Left ventricle myocardium inferior (tissue), 1 donor: Measurements from ENCODE around the gene CAMK2G. TPM values are rescaled to one million over a fixed set of nuclear protein-coding genes. Genes with fewer than 3 reads are reported as not detected.

Experiments
- DNase-seq: peaks from one replicate; pipeline ENCODE4 v3.0.0-alpha.2; 2020
- H3K27ac ChIP-seq: fragments of 200-600 bp; replicated peaks from 2 replicates; pipeline ENCODE4 v1.8.0; 2021
- H3K27me3 ChIP-seq: fragments of 200-600 bp; 2 replicates; pipeline ENCODE4 v1.8.0; 2021; ENCODE audit warnings: low read depth
- H3K36me3 ChIP-seq: fragments of 200-600 bp; 2 replicates; pipeline ENCODE4 v1.8.0; 2021
- H3K4me1 ChIP-seq: fragments of 200-600 bp; 2 replicates; pipeline ENCODE4 v1.8.0; 2021
- H3K4me3 ChIP-seq: fragments of 200-600 bp; 2 replicates; pipeline ENCODE4 v1.8.0; 2021; ENCODE audit warnings: mild to moderate bottlenecking, moderate library complexity
- H3K9me3 ChIP-seq: fragments of 200-600 bp; replicated peaks from 2 replicates; pipeline ENCODE4 v1.8.0; 2021
- intact Hi-C: fragments of 100-400 bp; cut with micrococcal nuclease; formaldehyde crosslinking; loops from one replicate; pipeline ENCODE4 v1.11.0; 2022
- total RNA-seq: library from RNA; stranded (reverse); fragmentation: NEBNext Ultra II Directional; extraction: Animal tissue kit (Norgen Biotek cat#: 25700); gene quantifications from one replicate; pipeline ENCODE4 v1.2.1, GENCODE V29; 2021
- TF ChIP-seq, protein P1 (sequence below): fragments of 200-600 bp; IDR thresholded peaks from 2 replicates; pipeline ENCODE4 v1.8.0; 2021; ENCODE audit warnings: antibody characterized with exemption, mild to moderate bottlenecking, borderline replicate concordance
- donor health status: DM: no; HTN: yes; CAD: no; lungs with severe emphysema.

Gene CAMK2G
- total RNA-seq, 1 donor from 2014 or later = 12.5 TPM

DNA sequence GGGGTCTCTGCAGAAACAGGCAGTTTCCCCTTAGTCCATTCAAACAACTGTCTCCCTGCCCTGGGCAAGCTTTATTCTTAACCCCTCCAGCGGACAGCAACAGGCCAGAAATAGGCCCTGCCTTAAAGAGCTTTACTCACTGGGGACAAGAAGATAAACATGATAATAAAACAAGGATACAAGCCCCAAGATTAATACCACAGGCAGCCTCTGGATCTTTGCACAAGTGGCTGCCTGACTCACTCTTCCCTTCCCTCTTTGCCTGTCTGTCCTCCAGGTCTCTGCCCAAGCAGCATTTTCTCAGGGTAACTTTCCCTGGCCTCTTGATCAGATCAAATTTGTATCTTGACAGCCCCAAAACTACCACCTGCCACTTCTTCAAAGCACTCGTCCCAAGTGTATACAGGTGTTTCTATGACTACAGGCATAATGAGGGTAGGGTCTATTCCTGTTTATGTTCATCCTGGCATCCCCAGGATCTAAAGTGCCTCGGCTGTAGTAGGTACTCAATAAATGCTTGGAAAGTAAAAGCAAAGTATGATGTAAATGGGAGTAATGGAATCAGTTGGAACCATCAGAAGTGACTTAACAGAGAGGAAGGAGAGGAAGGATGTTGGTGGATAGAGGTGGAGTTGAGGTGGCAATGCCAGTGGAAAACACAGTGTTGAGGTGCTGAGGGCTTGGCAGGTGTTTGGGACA lies 7.0 kb upstream of the CAMK2G start:
- Histone ChIP-seq H3K4me3 (no peak overlapping the region), H3K9me3 (no peaks in the 10 kb centered on the region), H3K27ac (no peak overlapping the region), H3K27me3 (peaks cover 23% of the 10 kb centered on the region), H3K36me3 (no peaks in the 10 kb centered on the region), H3K4me1 (peaks cover 13% of the 10 kb centered on the region)
- TF ChIP-seq, protein P1, sequence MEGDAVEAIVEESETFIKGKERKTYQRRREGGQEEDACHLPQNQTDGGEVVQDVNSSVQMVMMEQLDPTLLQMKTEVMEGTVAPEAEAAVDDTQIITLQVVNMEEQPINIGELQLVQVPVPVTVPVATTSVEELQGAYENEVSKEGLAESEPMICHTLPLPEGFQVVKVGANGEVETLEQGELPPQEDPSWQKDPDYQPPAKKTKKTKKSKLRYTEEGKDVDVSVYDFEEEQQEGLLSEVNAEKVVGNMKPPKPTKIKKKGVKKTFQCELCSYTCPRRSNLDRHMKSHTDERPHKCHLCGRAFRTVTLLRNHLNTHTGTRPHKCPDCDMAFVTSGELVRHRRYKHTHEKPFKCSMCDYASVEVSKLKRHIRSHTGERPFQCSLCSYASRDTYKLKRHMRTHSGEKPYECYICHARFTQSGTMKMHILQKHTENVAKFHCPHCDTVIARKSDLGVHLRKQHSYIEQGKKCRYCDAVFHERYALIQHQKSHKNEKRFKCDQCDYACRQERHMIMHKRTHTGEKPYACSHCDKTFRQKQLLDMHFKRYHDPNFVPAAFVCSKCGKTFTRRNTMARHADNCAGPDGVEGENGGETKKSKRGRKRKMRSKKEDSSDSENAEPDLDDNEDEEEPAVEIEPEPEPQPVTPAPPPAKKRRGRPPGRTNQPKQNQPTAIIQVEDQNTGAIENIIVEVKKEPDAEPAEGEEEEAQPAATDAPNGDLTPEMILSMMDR = no peak
- DNase-seq = no peak
- intact Hi-C loops = loop anchor here (5.0 kb wide), 1 partner anchor 34 kb away; no protein-coding TSS in a partner anchor

DNA sequence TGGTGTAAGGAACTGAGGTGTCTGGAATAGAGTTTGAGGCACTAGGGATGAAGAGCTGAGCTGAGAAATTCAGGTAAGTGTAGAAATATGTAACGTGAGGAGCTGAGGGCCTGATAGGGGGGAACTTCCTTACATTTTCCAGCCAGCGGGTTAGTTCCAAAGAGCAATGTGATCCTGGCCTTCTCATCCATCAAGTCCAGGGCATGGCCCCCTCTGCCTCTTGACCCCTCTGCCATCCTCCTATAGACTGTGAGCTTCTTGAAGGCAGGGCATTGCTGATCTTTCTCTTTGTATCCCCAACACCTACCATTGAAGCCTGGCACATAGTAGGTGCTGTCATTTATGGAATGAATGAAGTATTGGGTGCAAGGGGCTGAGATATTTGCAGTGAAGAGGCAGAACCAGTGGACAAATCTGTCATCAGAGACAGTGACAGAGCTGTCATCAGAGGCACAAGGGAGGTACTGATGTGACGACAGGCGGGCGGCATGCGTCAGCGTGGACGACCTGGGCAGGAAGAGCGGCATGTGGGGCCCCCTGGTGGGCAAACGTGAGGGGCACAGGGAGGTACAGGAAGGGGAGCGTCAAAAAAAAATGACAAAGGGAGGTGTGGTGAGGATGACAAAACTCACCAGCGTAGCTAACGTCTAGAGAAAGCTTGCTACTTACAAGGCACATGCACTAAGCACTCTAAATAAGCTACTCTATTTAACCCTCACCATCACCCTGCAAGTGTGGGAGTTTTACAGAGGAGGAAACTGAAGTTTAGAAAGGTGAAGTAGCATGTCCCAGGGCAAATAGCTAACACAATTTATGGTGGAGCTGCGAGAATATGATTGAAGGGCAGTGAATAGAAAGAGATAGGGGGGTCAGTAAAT lies 5.2 kb upstream of the CAMK2G start:
- DNase-seq = peak; percentile 84
- Histone ChIP-seq H3K4me3 (no peak overlapping the region), H3K36me3 (no peaks in the 10 kb centered on the region), H3K27me3 (peaks cover 23% of the 10 kb centered on the region), H3K27ac (no peak overlapping the region), H3K4me1 (peaks cover 22% of the 10 kb centered on the region), H3K9me3 (no peaks in the 10 kb centered on the region)
- intact Hi-C loops = loop anchor here (5.0 kb wide), 1 partner anchor 32 kb away; no protein-coding TSS in a partner anchor
- TF ChIP-seq, protein P1 = peak; percentile 93

DNA sequence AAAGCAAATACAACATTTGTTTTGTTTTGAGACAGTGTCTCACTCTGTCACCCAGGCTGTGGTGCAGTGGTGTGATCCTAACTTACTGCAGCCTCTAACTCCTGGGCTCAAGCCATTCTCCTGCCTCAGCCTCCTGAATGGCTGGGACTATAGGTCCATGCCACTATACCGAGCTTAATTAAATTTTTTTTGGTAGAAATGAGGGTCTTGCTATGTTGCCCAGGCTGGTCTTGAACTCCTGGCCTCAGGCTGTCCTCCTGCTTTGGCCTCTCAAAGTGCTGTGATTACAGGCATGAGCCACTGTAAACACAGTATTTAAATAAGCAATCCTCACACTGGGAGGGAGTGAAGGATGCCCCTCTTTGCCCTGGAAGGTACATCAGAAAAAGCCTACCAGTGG lies 4.0 kb upstream of the CAMK2G start:
- Histone ChIP-seq H3K27ac (no peak overlapping the region), H3K4me3 (no peak overlapping the region), H3K9me3 (no peaks in the 10 kb centered on the region), H3K36me3 (no peaks in the 10 kb centered on the region), H3K27me3 (peaks cover 23% of the 10 kb centered on the region), H3K4me1 (peaks cover 26% of the 10 kb centered on the region)
- no peak for DNase-seq
- TF ChIP-seq, protein P1 = no peak
- intact Hi-C loops = no loop called here

DNA sequence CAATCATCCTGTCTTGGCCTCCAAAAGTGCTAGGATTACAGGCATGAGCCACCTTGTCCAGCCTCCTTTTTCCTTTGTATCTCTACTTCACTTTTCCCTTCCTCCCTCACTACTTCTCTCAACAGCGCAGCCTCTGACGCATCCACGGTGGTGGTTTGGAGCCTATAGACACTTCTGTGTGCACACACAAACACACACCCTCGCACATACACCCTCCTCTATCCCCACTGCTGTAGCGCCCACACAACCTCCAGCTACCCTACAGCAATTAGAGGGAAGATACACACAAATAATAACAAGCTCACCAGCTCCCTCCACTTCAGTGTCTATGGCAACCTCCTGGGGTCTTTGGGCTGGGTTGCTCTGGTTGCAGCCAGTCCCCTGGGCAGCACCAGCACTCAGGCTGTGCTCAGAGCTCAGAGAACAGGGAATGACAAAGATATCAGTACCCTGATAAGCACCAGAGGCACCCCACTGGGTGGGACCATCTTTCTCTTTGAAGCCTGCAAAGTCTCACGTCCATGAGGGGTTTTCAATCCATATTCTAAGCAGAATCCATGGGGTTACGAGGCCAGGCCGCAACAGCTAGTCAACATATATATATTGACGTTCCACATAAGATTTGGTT lies 3.3 kb upstream of the CAMK2G start:
- Histone ChIP-seq H3K36me3 (peaks cover under 1% of the 10 kb centered on the region), H3K27ac (no peak overlapping the region), H3K4me1 (peaks cover 34% of the 10 kb centered on the region), H3K4me3 (no peak overlapping the region), H3K27me3 (peaks cover 23% of the 10 kb centered on the region), H3K9me3 (no peaks in the 10 kb centered on the region)
- intact Hi-C loops = no loop called here
- DNase-seq = no peak
- TF ChIP-seq, protein P1 = no peak

DNA sequence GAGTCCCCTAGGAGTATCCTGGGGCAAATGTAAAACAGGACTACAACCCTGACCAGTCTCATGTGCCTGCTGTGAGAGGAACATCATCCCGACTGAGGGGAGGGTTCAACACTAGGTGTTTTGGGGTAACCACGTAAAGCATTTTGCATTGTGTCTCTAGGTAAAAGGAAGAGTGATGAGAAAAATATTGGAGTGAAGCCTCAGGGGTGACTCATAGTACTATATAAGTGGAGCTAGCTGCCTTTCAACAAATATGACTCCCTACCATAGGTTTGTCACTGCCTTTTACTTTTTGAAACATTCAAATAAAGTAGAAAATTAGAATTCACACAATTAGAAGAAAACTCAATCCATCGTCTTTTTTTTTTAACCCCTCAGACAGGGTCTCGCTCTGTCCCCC lies 2.6 kb upstream of the CAMK2G start:
- DNase-seq = no peak
- Histone ChIP-seq H3K9me3 (no peaks in the 10 kb centered on the region), H3K4me1 (peaks cover 40% of the 10 kb centered on the region), H3K36me3 (peaks cover 3% of the 10 kb centered on the region), H3K4me3 (no peak overlapping the region), H3K27ac (no peak overlapping the region), H3K27me3 (peaks cover 23% of the 10 kb centered on the region)
- intact Hi-C loops = no loop called here
- TF ChIP-seq, protein P1 = no peak
